ENCODE results near the gene TLL2. TPM values are rescaled to one million over a fixed set of nuclear protein-coding genes. Genes with fewer than 3 reads are reported as not detected.

TLL2 gene
- total and polyA plus RNA-seq, 9 of the 15 experiments (the other 6 are each of a cell fraction or from before 2014, with no cell fraction given) = 0.09 TPM; not detected in 8

- TF ChIP-seq THRA (IDR thresholded peaks at IDR 0.05) (no peak), MNT (conservative IDR thresholded peaks at IDR 0.05) (no peak), BRF1 (IDR thresholded peaks at IDR 0.05; ENCODE audit: borderline replicate concordance, extremely low read depth, insufficient read length) (no peak), SREBF2 (CRISPR knock-in tag; IDR thresholded peaks at IDR 0.05) (no peak)
Measured at GRCh38 chr10:96529634-96530279, 16.0 kb upstream of the TLL2 start (continued).

GRCh38 chr10:96524741-96525140, 11.0 kb upstream of the TLL2 start:
- Histone ChIP-seq H3K79me2 (ENCODE audit: control insufficient read depth, insufficient read depth, low read length) (no peaks in the 10 kb centered on the region), H3K27me3 (ENCODE audit: control insufficient read depth in 2 of 2, insufficient read depth in 2 of 2, low read length in 2 of 2) (no peaks in the 10 kb centered on the region), H3K27ac (ENCODE audit: extremely low read depth, low read depth, low read length) (no peak overlapping the region), H3K4me1 (replicated peaks in 1 of 2; ENCODE audit: control insufficient read depth in 2 of 2, insufficient read depth in 2 of 2, low read length in 2 of 2) (no peaks in the 10 kb centered on the region), H3K4me3 (no peak overlapping the region), H2AFZ (ENCODE audit: low read depth, low read length) (no peak overlapping the region), H3K36me3 (ENCODE audit: control insufficient read depth, insufficient read depth, low read length) (peaks cover 71% of the 10 kb centered on the region), H3K9ac (ENCODE audit: insufficient read depth in 1 of 2, low read depth in 2 of 2, low read length in 2 of 2) (no peak overlapping the region), H3K4me2 (ENCODE audit: insufficient read depth, low read length) (no peak overlapping the region), H3K9me3 (replicated peaks; ENCODE audit: control insufficient read depth, insufficient read depth, low read depth, low read length) (no peaks in the 10 kb centered on the region), H4K20me1 (replicated peaks; ENCODE audit: control insufficient read depth, insufficient read depth, low read length) (no peaks in the 10 kb centered on the region; the same call in 1 of the 2 replicates), H3K9me1 (ENCODE audit: control insufficient read depth, insufficient read depth, low read length) (no peaks in the 10 kb centered on the region)
- WGBS (ENCODE audit: insufficient coverage, low coverage, missing lambda C conversion rate) = no CpG with 5 or more reads among the region's 1 CpG
- no peak for ATAC-seq
- ChIA-PET POLR2A (interaction anchor here (0.7 kb wide), 1 partner anchor 10 kb away, joined by 3 read pairs; no protein-coding TSS in a partner anchor), CTCF (ENCODE audit: low intra/inter-chr PET ratio) (no interaction called here)
- intact Hi-C loops (cut with micrococcal nuclease) (no loop called here), in situ Hi-C loops (cut with MboI) (no loop called here)
- no peak for FAIRE-seq
- no TSS peak for BruUV-seq (replicated peaks)
- DNase-seq (ENCODE audit: extremely low read depth in 1 of 4, low spot score in 3 of 4) = no peak
- TF ChIP-seq CHD2 (IDR thresholded peaks at IDR 0.05; ENCODE audit: low read depth, low read length) (no peak), ZNF239 (CRISPR knock-in tag; IDR thresholded peaks at IDR 0.05) (no peak), CTCF (IDR thresholded peaks at IDR 0.05 in 2 of 3, conservative IDR thresholded peaks at IDR 0.05 in 1 of 3; ENCODE audit: insufficient read depth in 2 of 3, low read depth in 1 of 3, low read length in 3 of 3) (no peak), TCF3 (CRISPR knock-in tag; IDR thresholded peaks at IDR 0.05) (no peak), ZNF263 (CRISPR knock-in tag; IDR thresholded peaks at IDR 0.05; ENCODE audit: borderline replicate concordance) (no peak), NFE2 (IDR thresholded peaks at IDR 0.05; ENCODE audit: low read depth) (no peak), PHTF2 (CRISPR knock-in tag; IDR thresholded peaks at IDR 0.05) (no peak), HMG20B (CRISPR knock-in tag; IDR thresholded peaks at IDR 0.05) (no peak), CBFB (CRISPR knock-in tag; IDR thresholded peaks at IDR 0.05) (no peak), HDAC2 (IDR thresholded peaks at IDR 0.05) (no peak), HINFP (tag; conservative IDR thresholded peaks at IDR 0.05; ENCODE audit: low read depth) (no peak), ZBTB8A (IDR thresholded peaks at IDR 0.05; ENCODE audit: partially characterized antibody) (no peak)

Measured in K562 (cell line).